ENCODE results near the gene TRAK2. TPM values are rescaled to one million over a fixed set of nuclear protein-coding genes. Genes with fewer than 3 reads are reported as not detected.

Gene TRAK2
- polyA plus RNA-seq, 1 donor from 2014 or later, result 19.6 TPM

DNA sequence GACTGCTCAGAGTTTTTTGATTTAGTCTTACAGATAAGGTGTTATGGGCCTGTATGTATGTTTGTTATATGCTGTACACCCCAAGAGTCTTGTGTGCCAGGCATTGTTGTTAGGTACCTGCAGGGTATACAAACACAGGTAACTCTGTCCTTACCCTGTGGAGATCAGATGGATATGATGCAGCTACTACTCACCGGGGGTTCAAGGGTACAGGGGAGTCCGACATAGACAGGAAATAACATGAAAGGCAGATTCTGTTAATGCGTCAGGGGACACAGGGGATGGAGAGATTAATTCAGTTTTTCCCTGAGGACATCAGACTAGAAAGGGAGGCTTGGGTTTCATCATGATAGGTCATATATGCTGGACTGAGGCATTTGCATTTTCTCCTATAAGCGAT is 31.3 kb downstream of the TRAK2 start:
- Histone ChIP-seq H3K27ac (ENCODE audit: low read length) (no peak overlapping the region), H3K9ac (ENCODE audit: low read length) (no peak overlapping the region), H3K36me3 (ENCODE audit: insufficient read depth, low read length) (no peaks in the 10 kb centered on the region), H2AFZ (ENCODE audit: low read depth, low read length) (no peak overlapping the region), H3K9me2 (ENCODE audit: insufficient read depth, low read length) (no peaks in the 10 kb centered on the region), H3F3A (ENCODE audit: insufficient read depth, low read length, poor library complexity, severe bottlenecking) (no peaks in the 10 kb centered on the region), H4K20me1 (ENCODE audit: insufficient read depth) (no peaks in the 10 kb centered on the region), H3K9me3 (ENCODE audit: low read length) (no peaks in the 10 kb centered on the region), H3K27me3 (ENCODE audit: insufficient read depth, low read depth, low read length) (no peaks in the 10 kb centered on the region), H3K4me2 (ENCODE audit: low read length) (no peak overlapping the region), H3K79me2 (replicated peaks; ENCODE audit: insufficient read depth, low read length) (no peaks in the 10 kb centered on the region), H3K4me3 (ENCODE audit: low read length) (no peak overlapping the region)
- TF ChIP-seq RAD21 (conservative IDR thresholded peaks at IDR 0.05) (no peak), MXI1 (conservative IDR thresholded peaks at IDR 0.05; ENCODE audit: poor library complexity, severe bottlenecking) (no peak), TAF1 (IDR thresholded peaks at IDR 0.05; ENCODE audit: low read depth) (no peak)

DNA sequence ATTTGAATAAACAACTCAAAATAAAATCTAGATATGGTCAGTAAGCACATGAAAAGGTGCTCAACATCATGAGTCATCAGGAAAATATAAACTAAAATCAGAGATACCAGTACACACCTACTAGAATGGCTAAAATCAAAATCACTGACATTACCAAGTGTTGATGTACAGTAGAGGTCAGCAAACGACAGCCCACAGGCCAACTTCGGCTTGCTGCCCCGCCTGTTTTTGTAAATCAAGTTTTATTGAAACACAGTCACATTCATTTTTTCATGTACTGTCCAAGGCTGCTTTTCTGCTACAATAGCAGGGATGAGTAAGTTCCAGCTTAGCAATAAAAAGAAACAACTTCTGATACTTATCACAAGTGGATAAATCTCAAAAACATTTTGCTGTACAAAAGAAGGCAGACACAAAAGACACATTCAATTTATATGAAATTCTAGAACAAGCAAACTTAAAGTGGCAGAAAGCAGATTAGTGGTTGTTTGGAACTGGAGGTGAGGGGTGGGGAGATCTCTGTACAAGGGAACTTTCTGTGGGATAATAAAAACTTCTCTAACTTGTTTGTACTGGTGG is 32.1 kb downstream of the TRAK2 start:
- Histone ChIP-seq H3K4me2 (ENCODE audit: low read length) (no peak overlapping the region), H2AFZ (ENCODE audit: low read depth, low read length) (no peak overlapping the region), H3K79me2 (replicated peaks; ENCODE audit: insufficient read depth, low read length) (no peaks in the 10 kb centered on the region), H3K4me3 (ENCODE audit: low read length) (no peak overlapping the region), H3K27me3 (ENCODE audit: insufficient read depth, low read depth, low read length) (no peaks in the 10 kb centered on the region), H3K27ac (ENCODE audit: low read length) (no peak overlapping the region), H3K36me3 (ENCODE audit: insufficient read depth, low read length) (no peaks in the 10 kb centered on the region), H3K9ac (ENCODE audit: low read length) (no peak overlapping the region), H3F3A (ENCODE audit: insufficient read depth, low read length, poor library complexity, severe bottlenecking) (no peaks in the 10 kb centered on the region), H3K9me2 (ENCODE audit: insufficient read depth, low read length) (no peaks in the 10 kb centered on the region), H4K20me1 (ENCODE audit: insufficient read depth) (no peaks in the 10 kb centered on the region), H3K9me3 (ENCODE audit: low read length) (no peaks in the 10 kb centered on the region)
- TF ChIP-seq TAF1 (IDR thresholded peaks at IDR 0.05; ENCODE audit: low read depth) (no peak), MXI1 (conservative IDR thresholded peaks at IDR 0.05; ENCODE audit: poor library complexity, severe bottlenecking) (no peak), POLR2AphosphoS5 (IDR thresholded peaks at IDR 0.05) (no peak), EP300 (conservative IDR thresholded peaks at IDR 0.05; ENCODE audit: poor library complexity, severe bottlenecking) (no peak), SMC3 (conservative IDR thresholded peaks at IDR 0.05; ENCODE audit: poor library complexity) (no peak), EZH2 (IDR thresholded peaks at IDR 0.05; ENCODE audit: borderline replicate concordance, insufficient read depth, low read length, poor library complexity, severe bottlenecking) (no peak)
- TF ChIP-seq, protein P1, sequence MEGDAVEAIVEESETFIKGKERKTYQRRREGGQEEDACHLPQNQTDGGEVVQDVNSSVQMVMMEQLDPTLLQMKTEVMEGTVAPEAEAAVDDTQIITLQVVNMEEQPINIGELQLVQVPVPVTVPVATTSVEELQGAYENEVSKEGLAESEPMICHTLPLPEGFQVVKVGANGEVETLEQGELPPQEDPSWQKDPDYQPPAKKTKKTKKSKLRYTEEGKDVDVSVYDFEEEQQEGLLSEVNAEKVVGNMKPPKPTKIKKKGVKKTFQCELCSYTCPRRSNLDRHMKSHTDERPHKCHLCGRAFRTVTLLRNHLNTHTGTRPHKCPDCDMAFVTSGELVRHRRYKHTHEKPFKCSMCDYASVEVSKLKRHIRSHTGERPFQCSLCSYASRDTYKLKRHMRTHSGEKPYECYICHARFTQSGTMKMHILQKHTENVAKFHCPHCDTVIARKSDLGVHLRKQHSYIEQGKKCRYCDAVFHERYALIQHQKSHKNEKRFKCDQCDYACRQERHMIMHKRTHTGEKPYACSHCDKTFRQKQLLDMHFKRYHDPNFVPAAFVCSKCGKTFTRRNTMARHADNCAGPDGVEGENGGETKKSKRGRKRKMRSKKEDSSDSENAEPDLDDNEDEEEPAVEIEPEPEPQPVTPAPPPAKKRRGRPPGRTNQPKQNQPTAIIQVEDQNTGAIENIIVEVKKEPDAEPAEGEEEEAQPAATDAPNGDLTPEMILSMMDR (IDR thresholded peaks at IDR 0.05; ENCODE audit: poor library complexity, severe bottlenecking), result no peak
- TF ChIP-seq, protein P2, sequence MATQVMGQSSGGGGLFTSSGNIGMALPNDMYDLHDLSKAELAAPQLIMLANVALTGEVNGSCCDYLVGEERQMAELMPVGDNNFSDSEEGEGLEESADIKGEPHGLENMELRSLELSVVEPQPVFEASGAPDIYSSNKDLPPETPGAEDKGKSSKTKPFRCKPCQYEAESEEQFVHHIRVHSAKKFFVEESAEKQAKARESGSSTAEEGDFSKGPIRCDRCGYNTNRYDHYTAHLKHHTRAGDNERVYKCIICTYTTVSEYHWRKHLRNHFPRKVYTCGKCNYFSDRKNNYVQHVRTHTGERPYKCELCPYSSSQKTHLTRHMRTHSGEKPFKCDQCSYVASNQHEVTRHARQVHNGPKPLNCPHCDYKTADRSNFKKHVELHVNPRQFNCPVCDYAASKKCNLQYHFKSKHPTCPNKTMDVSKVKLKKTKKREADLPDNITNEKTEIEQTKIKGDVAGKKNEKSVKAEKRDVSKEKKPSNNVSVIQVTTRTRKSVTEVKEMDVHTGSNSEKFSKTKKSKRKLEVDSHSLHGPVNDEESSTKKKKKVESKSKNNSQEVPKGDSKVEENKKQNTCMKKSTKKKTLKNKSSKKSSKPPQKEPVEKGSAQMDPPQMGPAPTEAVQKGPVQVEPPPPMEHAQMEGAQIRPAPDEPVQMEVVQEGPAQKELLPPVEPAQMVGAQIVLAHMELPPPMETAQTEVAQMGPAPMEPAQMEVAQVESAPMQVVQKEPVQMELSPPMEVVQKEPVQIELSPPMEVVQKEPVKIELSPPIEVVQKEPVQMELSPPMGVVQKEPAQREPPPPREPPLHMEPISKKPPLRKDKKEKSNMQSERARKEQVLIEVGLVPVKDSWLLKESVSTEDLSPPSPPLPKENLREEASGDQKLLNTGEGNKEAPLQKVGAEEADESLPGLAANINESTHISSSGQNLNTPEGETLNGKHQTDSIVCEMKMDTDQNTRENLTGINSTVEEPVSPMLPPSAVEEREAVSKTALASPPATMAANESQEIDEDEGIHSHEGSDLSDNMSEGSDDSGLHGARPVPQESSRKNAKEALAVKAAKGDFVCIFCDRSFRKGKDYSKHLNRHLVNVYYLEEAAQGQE (IDR thresholded peaks at IDR 0.05; ENCODE audit: borderline replicate concordance), result no peak
